Erythroblast (primary cell): Measurements from ENCODE around the gene KCNIP3.

Experiments used
- GATA1 ChIP-seq: IDR thresholded peaks from 2 replicates; pipeline ENCODE4 v1.6.1; 2011; ENCODE audit warnings: low read depth, mild to moderate bottlenecking, control low read depth, low read length, moderate library complexity
- POLR2A ChIP-seq: IDR thresholded peaks from 2 replicates; pipeline ENCODE4 v1.6.1; 2011; ENCODE audit warnings: mild to moderate bottlenecking, low read length

- TF ChIP-seq POLR2A = no peak
- TF ChIP-seq GATA1 = no peak
Observed at GRCh38 chr2:95301186-95301585, 4.0 kb downstream of the KCNIP3 start.
